HG02970 (cell line): ENCODE data around the gene IER2.

Source experiments
- ATAC-seq: cut with Tn5 transposase; IDR thresholded peaks from one replicate; pipeline ENCODE4 v1.9.1; 2021; ENCODE audit warnings: mild to moderate bottlenecking, moderate library complexity, moderate number of reproducible peaks; ENCODE audit not compliant: unreplicated experiment, low FRiP score

Gene IER2

GRCh38 chr19:13118424-13119193, 31.6 kb upstream of the IER2 start:
- ATAC-seq = peak; percentile 1

GRCh38 chr19:13119627-13120026, 30.6 kb upstream of the IER2 start:
- ATAC-seq = no peak

GRCh38 chr19:13120031-13120430, 30.2 kb upstream of the IER2 start:
- ATAC-seq = no peak

GRCh38 chr19:13120817-13121216, 29.4 kb upstream of the IER2 start:
- ATAC-seq = no peak

- no peak for ATAC-seq
Measured at GRCh38 chr19:13121551-13122274, 28.5 kb upstream of the IER2 start.

- ATAC-seq = no peak
Measured at GRCh38 chr19:13122275-13122878, 27.8 kb upstream of the IER2 start.

GRCh38 chr19:13122980-13123957, 26.9 kb upstream of the IER2 start:
- no peak for ATAC-seq

- ATAC-seq = no peak
Measured at GRCh38 chr19:13127051-13127450, 23.2 kb upstream of the IER2 start.

- no peak for ATAC-seq
Measured at GRCh38 chr19:13127811-13128575, 22.2 kb upstream of the IER2 start.

- no peak for ATAC-seq
Measured at GRCh38 chr19:13128583-13128982, 21.6 kb upstream of the IER2 start.

GRCh38 chr19:13129384-13129783, 20.8 kb upstream of the IER2 start:
- no peak for ATAC-seq

- ATAC-seq = no peak
Measured at GRCh38 chr19:13130886-13131490, 19.2 kb upstream of the IER2 start.

- no peak for ATAC-seq
Measured at GRCh38 chr19:13132471-13133180, 17.6 kb upstream of the IER2 start.

- no peak for ATAC-seq
Measured at GRCh38 chr19:13133241-13133870, 16.9 kb upstream of the IER2 start.

- no peak for ATAC-seq
Measured at GRCh38 chr19:13134626-13135025, 15.6 kb upstream of the IER2 start.

- ATAC-seq = no peak
Measured at GRCh38 chr19:13135068-13136062, 14.8 kb upstream of the IER2 start.

- no peak for ATAC-seq
Measured at GRCh38 chr19:13137290-13137794, 12.9 kb upstream of the IER2 start.
